PC-3 (cell line): Measurements from ENCODE around the gene EID2. TPM values are rescaled to one million over a fixed set of nuclear protein-coding genes. Genes with fewer than 3 reads are reported as not detected.

ENCODE experiments used
- ATAC-seq: fragments of 200-7000 bp; cut with Tn5 transposase; 2 replicates; pipeline ENCODE4 v1.9.1; 2020; ENCODE audit warnings: mild to moderate bottlenecking, moderate library complexity
- BruUV-seq: library from RNA; stranded (reverse); fragments of 400-500 nt; replicated peaks from 2 replicates; lab custom pipeline; 2021; lab: Mats Ljungman, UMichigan
- CTCF ChIA-PET: fragments of 300-600 bp; sonication (Branson Sonifier 250); formaldehyde crosslinking; loops from one replicate; lab custom pipeline; 2022; ENCODE audit warnings: antibody characterized with exemption; lab: Charles Lee
- POLR2A ChIA-PET: fragments of 300-600 bp; sonication (Branson Sonifier 250); formaldehyde crosslinking; loops from one replicate; lab custom pipeline; 2022; ENCODE audit warnings: antibody characterized with exemption; ENCODE audit not compliant: unreplicated experiment; lab: Charles Lee
- DNase-seq: peaks from one replicate; pipeline ENCODE4 v3.0.0-alpha.2; 2015
- H2AFZ ChIP-seq: fragments of 300-600 bp; sonication (generic); 2 replicates; pipeline ENCODE4 v1.6.0; 2016; ENCODE audit warnings: antibody characterized with exemption, low read length
- H3F3A ChIP-seq: fragments of 300-600 bp; sonication (generic); one replicate; pipeline ENCODE4 v1.6.0; 2017; ENCODE audit warnings: antibody characterized with exemption, low read length, control low read depth, mild to moderate bottlenecking; ENCODE audit not compliant: unreplicated experiment
- H3K27ac ChIP-seq: fragments of 300-600 bp; sonication (generic); 2 replicates; pipeline ENCODE4 v1.5.1; 2016; ENCODE audit warnings: mild to moderate bottlenecking, low read length
- H3K27me3 ChIP-seq: fragments of 300-600 bp; sonication (generic); 2 replicates; pipeline ENCODE4 v1.6.1; 2016; ENCODE audit warnings: low read length, mixed read lengths
- H3K36me3 ChIP-seq: fragments of 300-600 bp; sonication (generic); 2 replicates; pipeline ENCODE4 v1.6.1; 2016; ENCODE audit warnings: low read depth, mixed run types, low read length, mixed read lengths
- H3K4me1 ChIP-seq: fragments of 300-600 bp; sonication (generic); 2 replicates; pipeline ENCODE4 v1.5.1; 2016; ENCODE audit warnings: low read length; ENCODE audit not compliant: insufficient read depth
- H3K4me2 ChIP-seq: fragments of 300-600 bp; sonication (generic); 2 replicates; pipeline ENCODE4 v1.6.0; 2016; ENCODE audit warnings: low read length
- H3K4me3 ChIP-seq: fragments of 300-600 bp; sonication (generic); 2 replicates; pipeline ENCODE4 v1.5.1; 2016; ENCODE audit warnings: mild to moderate bottlenecking, low read length, mixed read lengths
- H3K79me2 ChIP-seq: fragments of 300-600 bp; sonication (generic); 2 replicates; pipeline ENCODE4 v1.6.1; 2017; ENCODE audit warnings: low read length, mixed read lengths
- H3K9ac ChIP-seq: fragments of 300-600 bp; sonication (generic); 2 replicates; pipeline ENCODE4 v1.6.0; 2016; ENCODE audit warnings: mild to moderate bottlenecking, low read length
- H3K9me2 ChIP-seq: fragments of 300-600 bp; sonication (generic); replicated peaks from 2 replicates; pipeline ENCODE4 v1.6.1; 2016; ENCODE audit warnings: mixed run types, low read length, mixed read lengths
- H3K9me3 ChIP-seq: fragments of 300-600 bp; sonication (generic); 2 replicates; pipeline ENCODE4 v1.6.1; 2016; ENCODE audit warnings: low read length, mixed read lengths
- H4K20me1 ChIP-seq: fragments of 300-600 bp; sonication (generic); 2 replicates; pipeline ENCODE4 v1.6.1; 2016; ENCODE audit warnings: low read length, mixed read lengths
- EZH2 ChIP-seq: fragments of 300-600 bp; sonication (generic); IDR thresholded peaks from one replicate; pipeline ENCODE4 v1.6.1; 2017; ENCODE audit warnings: antibody characterized with exemption, mild to moderate bottlenecking, low read length; ENCODE audit not compliant: unreplicated experiment
- EZH2phosphoT487 ChIP-seq: fragments of 300-600 bp; sonication (generic); IDR thresholded peaks from 2 replicates; pipeline ENCODE4 v1.6.1; 2018; ENCODE audit warnings: mild to moderate bottlenecking, antibody characterized with exemption, low read length, borderline replicate concordance
- intact Hi-C: fragments of 100-400 bp; cut with micrococcal nuclease; formaldehyde crosslinking; loops from 2 replicates; pipeline ENCODE4 v1.9.0; 2023
- total RNA-seq: library from RNA; depleted of rRNA; stranded (reverse); fragments of >200 nt; gene quantifications from 2 replicates; pipeline ENCODE4 v1.2.3, GENCODE V29; 2014
- TF ChIP-seq, protein P1 (sequence below): fragments of 300-600 bp; sonication (generic); conservative IDR thresholded peaks from 2 replicates; pipeline ENCODE4 v1.5.1; 2017; ENCODE audit warnings: antibody characterized with exemption, low read depth, mild to moderate bottlenecking, low read length

EID2 gene
- total RNA-seq, 1 experiment from 2014 or later = 11.3 TPM

DNA sequence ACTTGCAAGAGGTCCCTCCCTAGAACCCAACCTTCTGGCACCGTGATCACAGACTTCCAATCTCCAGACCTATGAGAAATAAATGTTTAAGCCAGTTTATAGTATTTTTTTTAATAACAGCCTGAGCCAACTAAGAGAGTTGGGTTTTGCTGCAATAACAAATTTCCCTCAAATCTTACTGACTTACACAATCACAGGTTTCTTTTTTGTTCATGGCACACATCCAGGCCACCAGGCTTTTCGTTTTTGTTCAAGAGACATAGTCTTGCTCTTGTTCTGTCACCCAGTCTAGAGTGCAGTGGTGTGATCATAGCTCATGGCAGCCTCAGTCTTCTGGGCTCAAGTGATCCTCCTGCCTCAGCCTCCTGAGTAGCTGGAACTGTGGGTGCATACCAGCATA is 27.0 kb downstream of the EID2 start:
- Histone ChIP-seq H3K36me3 (no peaks in the 10 kb centered on the region), H4K20me1 (no peaks in the 10 kb centered on the region), H3K4me2 (no peak overlapping the region), H3K4me1 (peaks cover 3% of the 10 kb centered on the region; the same call in 1 of the 2 replicates), H3K9me3 (no peaks in the 10 kb centered on the region), H3K27ac (no peak overlapping the region), H3K27me3 (peaks cover 5% of the 10 kb centered on the region; the same call in 1 of the 2 replicates), H3F3A (no peaks in the 10 kb centered on the region), H3K9me2 (no peaks in the 10 kb centered on the region), H3K4me3 (no peak overlapping the region), H2AFZ (no peak overlapping the region), H3K79me2 (0 out of 2 replicates have a peak, but pooled peaks cover under 1% of the 10 kb centered on the region), H3K9ac (no peak overlapping the region)
- POLR2A ChIA-PET = no interaction called here
- ATAC-seq (no peak), DNase-seq (no peak)
- intact Hi-C loops = no loop called here
- CTCF ChIA-PET = interaction anchor here (0.5 kb wide), 1 partner anchor 15 kb away, joined by 3 read pairs; no protein-coding TSS in a partner anchor
- BruUV-seq = no TSS peak
- no peak for TF ChIP-seq EZH2phosphoT487
- TF ChIP-seq, protein P1, sequence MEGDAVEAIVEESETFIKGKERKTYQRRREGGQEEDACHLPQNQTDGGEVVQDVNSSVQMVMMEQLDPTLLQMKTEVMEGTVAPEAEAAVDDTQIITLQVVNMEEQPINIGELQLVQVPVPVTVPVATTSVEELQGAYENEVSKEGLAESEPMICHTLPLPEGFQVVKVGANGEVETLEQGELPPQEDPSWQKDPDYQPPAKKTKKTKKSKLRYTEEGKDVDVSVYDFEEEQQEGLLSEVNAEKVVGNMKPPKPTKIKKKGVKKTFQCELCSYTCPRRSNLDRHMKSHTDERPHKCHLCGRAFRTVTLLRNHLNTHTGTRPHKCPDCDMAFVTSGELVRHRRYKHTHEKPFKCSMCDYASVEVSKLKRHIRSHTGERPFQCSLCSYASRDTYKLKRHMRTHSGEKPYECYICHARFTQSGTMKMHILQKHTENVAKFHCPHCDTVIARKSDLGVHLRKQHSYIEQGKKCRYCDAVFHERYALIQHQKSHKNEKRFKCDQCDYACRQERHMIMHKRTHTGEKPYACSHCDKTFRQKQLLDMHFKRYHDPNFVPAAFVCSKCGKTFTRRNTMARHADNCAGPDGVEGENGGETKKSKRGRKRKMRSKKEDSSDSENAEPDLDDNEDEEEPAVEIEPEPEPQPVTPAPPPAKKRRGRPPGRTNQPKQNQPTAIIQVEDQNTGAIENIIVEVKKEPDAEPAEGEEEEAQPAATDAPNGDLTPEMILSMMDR = no peak
- TF ChIP-seq EZH2 = no peak

DNA sequence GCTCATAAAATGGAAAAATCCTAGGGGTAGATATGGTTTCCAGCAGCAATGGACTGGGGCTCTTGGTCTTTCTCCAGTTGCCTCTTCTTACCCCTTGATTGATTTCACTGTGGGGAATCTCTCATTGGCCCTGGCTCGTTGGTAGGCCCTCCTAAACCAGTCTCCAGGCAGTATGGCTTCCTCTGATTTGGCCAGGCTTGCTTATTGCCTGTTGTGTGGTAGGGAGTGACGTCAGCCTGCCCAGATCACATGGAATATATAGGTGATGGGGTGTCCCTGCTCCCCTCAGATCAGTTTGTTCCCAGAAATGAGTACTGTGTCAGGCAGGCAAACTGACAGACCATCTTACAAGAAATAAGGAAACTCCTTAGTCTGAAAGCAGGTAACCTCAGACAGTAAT is 30.7 kb downstream of the EID2 start:
- Histone ChIP-seq H3K27me3 (no peaks in the 10 kb centered on the region), H4K20me1 (no peaks in the 10 kb centered on the region), H3K27ac (no peak overlapping the region), H3K4me1 (peaks cover 9% of the 10 kb centered on the region; the same call in 1 of the 2 replicates), H3K9ac (no peak overlapping the region), H3F3A (no peaks in the 10 kb centered on the region), H3K9me3 (no peaks in the 10 kb centered on the region), H3K9me2 (no peaks in the 10 kb centered on the region), H3K4me3 (no peak overlapping the region), H3K4me2 (no peak overlapping the region), H3K79me2 (0 out of 2 replicates have a peak, but pooled peaks cover 6% of the 10 kb centered on the region), H2AFZ (no peak overlapping the region), H3K36me3 (no peaks in the 10 kb centered on the region)
- intact Hi-C loops = no loop called here
- DNase-seq (no peak), ATAC-seq (no peak)
- TF ChIP-seq EZH2phosphoT487 (no peak), EZH2 (no peak)
- TF ChIP-seq, protein P1 = no peak
- POLR2A ChIA-PET = no interaction called here
- CTCF ChIA-PET = no interaction called here
- no TSS peak for BruUV-seq

DNA sequence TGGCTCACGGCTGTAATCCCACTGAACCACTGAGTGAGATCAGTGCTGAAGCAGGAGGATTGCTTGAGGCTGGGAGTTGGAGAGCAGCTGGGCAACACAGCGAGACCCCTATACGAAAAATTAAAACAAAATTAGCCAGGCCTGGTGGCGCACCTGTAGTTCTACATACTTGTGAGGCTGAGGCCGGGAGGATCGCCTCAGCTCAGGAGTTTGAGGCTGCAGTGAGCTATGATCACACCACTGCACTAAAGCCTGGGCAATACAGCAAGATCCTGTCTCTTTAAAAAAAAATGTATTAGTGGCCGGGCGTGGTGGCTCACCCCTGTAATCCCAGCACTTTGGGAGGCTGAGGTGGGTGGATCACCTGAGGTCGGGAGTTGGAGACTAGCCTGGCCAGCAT is 31.3 kb downstream of the EID2 start:
- Histone ChIP-seq H4K20me1 (no peaks in the 10 kb centered on the region), H3K36me3 (no peaks in the 10 kb centered on the region), H3K4me3 (no peak overlapping the region), H3K9ac (no peak overlapping the region), H3K4me1 (peaks cover 9% of the 10 kb centered on the region; the same call in 1 of the 2 replicates), H3K79me2 (0 out of 2 replicates have a peak, but pooled peaks cover 6% of the 10 kb centered on the region), H3K4me2 (no peak overlapping the region), H2AFZ (no peak overlapping the region), H3K27me3 (no peaks in the 10 kb centered on the region), H3F3A (no peaks in the 10 kb centered on the region), H3K9me3 (no peaks in the 10 kb centered on the region), H3K27ac (no peak overlapping the region), H3K9me2 (no peaks in the 10 kb centered on the region)
- TF ChIP-seq, protein P1 = no peak
- TF ChIP-seq EZH2phosphoT487 (no peak), EZH2 (no peak)
- ATAC-seq (no peak), DNase-seq (no peak)
- POLR2A ChIA-PET = no interaction called here
- intact Hi-C loops = no loop called here
- CTCF ChIA-PET = no interaction called here
- BruUV-seq = no TSS peak
